ENCODE results near the gene GTF2F2. TPM values are rescaled to one million over a fixed set of nuclear protein-coding genes. Genes with fewer than 3 reads are reported as not detected.

Gene GTF2F2
- total and polyA plus RNA-seq, 9 of the 15 experiments (the other 6 are each of a cell fraction or from before 2014, with no cell fraction given): 19.7 to 44.8 (median 32.4) TPM

DNA sequence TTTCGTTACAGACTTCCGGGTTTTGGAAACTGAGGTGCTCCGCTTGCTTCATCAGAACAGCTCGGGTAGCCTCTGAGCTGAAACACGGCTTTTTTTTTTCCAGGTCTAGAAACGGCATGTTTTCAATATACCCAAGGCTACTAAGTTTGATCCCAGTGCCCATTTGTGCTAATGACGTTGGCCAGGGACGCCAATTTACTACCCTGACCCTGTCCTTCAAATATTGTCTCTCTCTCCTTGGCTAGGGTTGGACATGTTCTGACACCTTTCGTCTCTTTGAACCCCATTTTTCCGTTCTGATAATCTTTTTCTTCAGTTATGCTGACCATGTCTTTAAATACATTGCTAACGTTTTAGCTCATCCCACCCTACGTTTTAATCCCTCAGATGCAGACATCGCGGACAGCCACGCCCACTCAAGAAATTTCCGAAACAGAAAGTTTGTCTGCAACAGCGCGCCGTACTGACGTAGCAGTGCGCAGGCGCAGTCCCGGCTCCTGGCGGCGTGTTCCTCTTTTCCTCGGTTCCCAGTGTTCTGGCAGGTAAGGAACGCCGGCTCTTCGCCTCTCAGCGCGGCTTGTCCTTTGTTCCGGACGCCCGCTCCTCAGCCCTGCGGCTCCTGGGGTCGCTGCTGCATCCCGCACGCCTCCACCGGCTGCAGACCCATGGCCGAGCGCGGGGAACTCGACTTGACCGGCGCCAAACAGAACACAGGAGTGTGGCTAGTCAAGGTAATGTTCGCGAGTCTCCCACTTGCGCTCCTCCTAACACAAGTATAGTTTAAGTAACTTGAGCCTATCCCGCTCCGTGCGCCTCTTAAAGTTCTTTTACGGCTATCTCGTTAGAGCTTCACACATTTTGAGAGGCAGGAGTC is at the start of gene GTF2F2 (continued):
- TF ChIP-seq SMARCA4 (IDR thresholded peaks at IDR 0.05): no peak
- no peak for TF ChIP-seq NCOA2 (IDR thresholded peaks at IDR 0.05; ENCODE audit: partially characterized antibody in 2 of 2)
- no peak for TF ChIP-seq SMARCE1 (IDR thresholded peaks at IDR 0.05)
- no peak for TF ChIP-seq NEUROD1 (IDR thresholded peaks at IDR 0.05; ENCODE audit: borderline replicate concordance, low read depth, low read length, partially characterized antibody)
- TF ChIP-seq, protein P1, sequence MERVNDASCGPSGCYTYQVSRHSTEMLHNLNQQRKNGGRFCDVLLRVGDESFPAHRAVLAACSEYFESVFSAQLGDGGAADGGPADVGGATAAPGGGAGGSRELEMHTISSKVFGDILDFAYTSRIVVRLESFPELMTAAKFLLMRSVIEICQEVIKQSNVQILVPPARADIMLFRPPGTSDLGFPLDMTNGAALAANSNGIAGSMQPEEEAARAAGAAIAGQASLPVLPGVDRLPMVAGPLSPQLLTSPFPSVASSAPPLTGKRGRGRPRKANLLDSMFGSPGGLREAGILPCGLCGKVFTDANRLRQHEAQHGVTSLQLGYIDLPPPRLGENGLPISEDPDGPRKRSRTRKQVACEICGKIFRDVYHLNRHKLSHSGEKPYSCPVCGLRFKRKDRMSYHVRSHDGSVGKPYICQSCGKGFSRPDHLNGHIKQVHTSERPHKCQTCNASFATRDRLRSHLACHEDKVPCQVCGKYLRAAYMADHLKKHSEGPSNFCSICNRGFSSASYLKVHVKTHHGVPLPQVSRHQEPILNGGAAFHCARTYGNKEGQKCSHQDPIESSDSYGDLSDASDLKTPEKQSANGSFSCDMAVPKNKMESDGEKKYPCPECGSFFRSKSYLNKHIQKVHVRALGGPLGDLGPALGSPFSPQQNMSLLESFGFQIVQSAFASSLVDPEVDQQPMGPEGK (CRISPR knock-in tag; IDR thresholded peaks at IDR 0.05; ENCODE audit: borderline replicate concordance): no peak
- TF ChIP-seq ZNF512 (tag; IDR thresholded peaks at IDR 0.05): no peak
- no peak for TF ChIP-seq ZFP1 (CRISPR knock-in tag; IDR thresholded peaks at IDR 0.05)
- TF ChIP-seq ZNF583 (CRISPR knock-in tag; IDR thresholded peaks at IDR 0.05): no peak
- TF ChIP-seq REST (IDR thresholded peaks at IDR 0.05; ENCODE audit: borderline replicate concordance): no peak
- TF ChIP-seq REST (CRISPR knock-in tag; IDR thresholded peaks at IDR 0.05; ENCODE audit: low read depth): no peak
- peak; percentile 17 for TF ChIP-seq HDAC3 (IDR thresholded peaks at IDR 0.05; ENCODE audit: borderline replicate concordance, partially characterized antibody)
- TF ChIP-seq, protein P2, sequence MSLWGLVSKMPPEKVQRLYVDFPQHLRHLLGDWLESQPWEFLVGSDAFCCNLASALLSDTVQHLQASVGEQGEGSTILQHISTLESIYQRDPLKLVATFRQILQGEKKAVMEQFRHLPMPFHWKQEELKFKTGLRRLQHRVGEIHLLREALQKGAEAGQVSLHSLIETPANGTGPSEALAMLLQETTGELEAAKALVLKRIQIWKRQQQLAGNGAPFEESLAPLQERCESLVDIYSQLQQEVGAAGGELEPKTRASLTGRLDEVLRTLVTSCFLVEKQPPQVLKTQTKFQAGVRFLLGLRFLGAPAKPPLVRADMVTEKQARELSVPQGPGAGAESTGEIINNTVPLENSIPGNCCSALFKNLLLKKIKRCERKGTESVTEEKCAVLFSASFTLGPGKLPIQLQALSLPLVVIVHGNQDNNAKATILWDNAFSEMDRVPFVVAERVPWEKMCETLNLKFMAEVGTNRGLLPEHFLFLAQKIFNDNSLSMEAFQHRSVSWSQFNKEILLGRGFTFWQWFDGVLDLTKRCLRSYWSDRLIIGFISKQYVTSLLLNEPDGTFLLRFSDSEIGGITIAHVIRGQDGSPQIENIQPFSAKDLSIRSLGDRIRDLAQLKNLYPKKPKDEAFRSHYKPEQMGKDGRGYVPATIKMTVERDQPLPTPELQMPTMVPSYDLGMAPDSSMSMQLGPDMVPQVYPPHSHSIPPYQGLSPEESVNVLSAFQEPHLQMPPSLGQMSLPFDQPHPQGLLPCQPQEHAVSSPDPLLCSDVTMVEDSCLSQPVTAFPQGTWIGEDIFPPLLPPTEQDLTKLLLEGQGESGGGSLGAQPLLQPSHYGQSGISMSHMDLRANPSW (CRISPR knock-in tag; IDR thresholded peaks at IDR 0.05): no peak
- TF ChIP-seq ZNF143 (CRISPR knock-in tag; IDR thresholded peaks at IDR 0.05): no peak
